Measurements from ENCODE around the gene RNF4. TPM values are rescaled to one million over a fixed set of nuclear protein-coding genes. Genes with fewer than 3 reads are reported as not detected.
A peak's percentile ranks its signal among the peaks of the same experiment; 100 is the strongest.

Gene RNF4
- total RNA-seq, 1 experiment from 2014 or later, result 92.0 TPM

- no peak overlapping the region for H3K56ac ChIP-seq (ENCODE audit: insufficient read length, low read depth, low read length)
- no peak overlapping the region for H3K9ac ChIP-seq (ENCODE audit: extremely low read depth, insufficient read length, low read length)
- Mint-ChIP-seq H3K9me3 (no peaks in the 10 kb centered on the region), H3K27me3 (ENCODE audit: low read depth) (no peaks in the 10 kb centered on the region; the same call in 1 of the 2 replicates), H3K27ac (no peak overlapping the region), H3K4me1 (peaks cover 0 to 4% of the 10 kb centered on the region in 2 experiments; a peak in 3 of 4 replicates), H3K4me3 (no peak overlapping the region), H3K36me3 (ENCODE audit: insufficient read depth in 1 of 3, low read depth in 3 of 3) (no peaks in the 10 kb centered on the region)
- no peak overlapping the region for H2BK5ac ChIP-seq (ENCODE audit: insufficient read length, low read length)
- TF ChIP-seq CTCF (conservative IDR thresholded peaks at IDR 0.05), result peak; percentile 94
- H3K79me1 ChIP-seq (ENCODE audit: insufficient read depth, low read depth, low read length, poor library complexity, severe bottlenecking), result no peaks in the 10 kb centered on the region
- H2BK120ac ChIP-seq (ENCODE audit: low read depth, low read length, poor library complexity, severe bottlenecking), result no peak overlapping the region
- H3K4me1 ChIP-seq (ENCODE audit: insufficient read depth, low read length), result no peaks in the 10 kb centered on the region; the same call in 1 of the 2 replicates
- no CpG with 5 or more reads among the region's 14 CpGs for WGBS (ENCODE audit: extremely low coverage, insufficient read length, low lambda C conversion rate)
- no peak overlapping the region for H4K5ac ChIP-seq (ENCODE audit: insufficient read length, low read depth, low read length)
- no peaks in the 10 kb centered on the region for H3K79me2 ChIP-seq (ENCODE audit: insufficient read depth, low read length)
- peak; percentile 95 for DNase-seq
- H3K27me3 ChIP-seq (ENCODE audit: insufficient read depth, low read length), result no peaks in the 10 kb centered on the region
- no peak overlapping the region for H3K27ac ChIP-seq (ENCODE audit: insufficient read length, low read depth, low read length)
- no peak overlapping the region for H2AFZ ChIP-seq (ENCODE audit: low read length)
- H3K9me3 ChIP-seq (ENCODE audit: control insufficient read depth, low read depth, low read length), result no peaks in the 10 kb centered on the region
- H2BK15ac ChIP-seq (ENCODE audit: low read depth, low read length), result no peak overlapping the region
- H4K20me1 ChIP-seq (ENCODE audit: control insufficient read depth, insufficient read depth, insufficient read length), result no peaks in the 10 kb centered on the region
- H3K4me2 ChIP-seq (ENCODE audit: insufficient read depth, insufficient read length, low read length), result no peak overlapping the region
- no peak overlapping the region for H2BK20ac ChIP-seq (ENCODE audit: low read depth, low read length, poor library complexity, severe bottlenecking)
- no peak overlapping the region for H4K8ac ChIP-seq (replicated peaks; ENCODE audit: insufficient read length, low read depth, low read length)
- H2AK5ac ChIP-seq (ENCODE audit: insufficient read length, low read length), result no peak overlapping the region
- H3K18ac ChIP-seq (ENCODE audit: insufficient read length, low read depth, low read length), result no peak overlapping the region
- H3K14ac ChIP-seq (ENCODE audit: insufficient read depth, low read length), result no peak overlapping the region
- no peak overlapping the region for H3K23ac ChIP-seq (ENCODE audit: insufficient read length, low read depth, low read length)
- no peak overlapping the region for H2BK12ac ChIP-seq (ENCODE audit: insufficient read length, low read depth, low read length)
- no peak overlapping the region for H3K4ac ChIP-seq (ENCODE audit: low read depth, low read length)
- no peak overlapping the region for H3T11ph ChIP-seq (ENCODE audit: low read length)
- H4K91ac ChIP-seq (ENCODE audit: insufficient read length, low read depth, low read length), result no peak overlapping the region
- no peaks in the 10 kb centered on the region for H3K23me2 ChIP-seq (ENCODE audit: insufficient read length, low read depth, low read length, poor library complexity, severe bottlenecking)
Measured at GRCh38 chr4:2441393-2442174, 27.3 kb upstream of the RNF4 start.
